SK-N-SH (cell line): ENCODE data around the gene UCP2.

ENCODE experiments used
- EP300 ChIP-seq, 2 experiments: IDR thresholded peaks; 2 replicates each; pipeline versions ENCODE4 v1.4.0 to v1.6.1; 2012; ENCODE audit warnings: borderline replicate concordance in 1 of 2, low read depth in 1 of 2, low read length in 1 of 2
- EZH2phosphoT487 ChIP-seq: fragments of 200-600 bp; sonication (generic); IDR thresholded peaks from 2 replicates; pipeline ENCODE4 v1.6.1; 2017; ENCODE audit warnings: low read depth, mixed run types, mild to moderate bottlenecking, antibody characterized with exemption, moderate library complexity, borderline replicate concordance
- GABPA ChIP-seq: IDR thresholded peaks from 2 replicates; pipeline ENCODE4 v1.4.0; 2012; ENCODE audit warnings: low read depth, mild to moderate bottlenecking
- POLR2AphosphoS5 ChIP-seq: IDR thresholded peaks from 2 replicates; pipeline ENCODE4 v1.6.1; 2012; ENCODE audit warnings: low read depth, low read length
- SIN3A ChIP-seq: IDR thresholded peaks from 2 replicates; pipeline ENCODE4 v1.6.1; 2012; ENCODE audit warnings: low read depth, mild to moderate bottlenecking, low read length, moderate library complexity, borderline replicate concordance
- TAF1 ChIP-seq: IDR thresholded peaks from 2 replicates; pipeline ENCODE4 v1.6.1; 2012; ENCODE audit warnings: low read depth, mild to moderate bottlenecking, low read length, moderate library complexity, borderline replicate concordance
- TEAD4 ChIP-seq: IDR thresholded peaks from 2 replicates; pipeline ENCODE4 v1.4.0; 2012; ENCODE audit warnings: mild to moderate bottlenecking, borderline replicate concordance; ENCODE audit not compliant: insufficient read depth
- TF ChIP-seq, protein P1 (sequence below): fragments of 200-600 bp; sonication (generic); IDR thresholded peaks from 2 replicates; pipeline ENCODE4 v1.6.1; 2017; ENCODE audit warnings: antibody characterized with exemption, mild to moderate bottlenecking, moderate library complexity
- TF ChIP-seq, protein P2 (sequence below): IDR thresholded peaks from 2 replicates; pipeline ENCODE4 v1.6.1; 2012; ENCODE audit warnings: mild to moderate bottlenecking, low read depth, low read length, moderate library complexity
- TF ChIP-seq, protein P3 (sequence below): IDR thresholded peaks from 2 replicates; pipeline ENCODE4 v1.4.0; 2012; ENCODE audit warnings: low read depth, borderline replicate concordance
- TF ChIP-seq, protein P4 (sequence below): IDR thresholded peaks from 2 replicates; pipeline ENCODE4; 2012
- TF ChIP-seq, protein P5 (sequence below): fragments of 150-350 bp; IDR thresholded peaks from 2 replicates; pipeline ENCODE4 v1.6.1; 2017; ENCODE audit warnings: antibody characterized with exemption, low read length, low read depth, borderline replicate concordance

DNA sequence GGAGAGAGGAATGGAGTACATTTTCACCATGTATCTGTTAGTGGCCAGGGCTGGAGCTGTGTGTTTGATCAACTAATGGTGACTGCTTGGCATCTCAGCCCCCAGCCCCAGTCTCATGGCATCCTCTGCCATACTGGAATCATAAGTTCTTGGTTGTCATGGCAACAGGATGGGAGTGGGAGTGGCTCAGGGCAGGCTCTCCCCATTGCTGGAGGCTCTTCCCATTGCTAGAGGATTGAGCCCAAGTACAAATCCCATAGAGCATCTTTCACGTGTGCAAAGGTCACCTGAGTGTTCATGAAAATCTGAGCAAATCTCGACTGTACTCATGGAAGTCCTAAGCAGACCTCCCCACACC lies 16.9 kb downstream of the UCP2 start:
- TF ChIP-seq, protein P1, sequence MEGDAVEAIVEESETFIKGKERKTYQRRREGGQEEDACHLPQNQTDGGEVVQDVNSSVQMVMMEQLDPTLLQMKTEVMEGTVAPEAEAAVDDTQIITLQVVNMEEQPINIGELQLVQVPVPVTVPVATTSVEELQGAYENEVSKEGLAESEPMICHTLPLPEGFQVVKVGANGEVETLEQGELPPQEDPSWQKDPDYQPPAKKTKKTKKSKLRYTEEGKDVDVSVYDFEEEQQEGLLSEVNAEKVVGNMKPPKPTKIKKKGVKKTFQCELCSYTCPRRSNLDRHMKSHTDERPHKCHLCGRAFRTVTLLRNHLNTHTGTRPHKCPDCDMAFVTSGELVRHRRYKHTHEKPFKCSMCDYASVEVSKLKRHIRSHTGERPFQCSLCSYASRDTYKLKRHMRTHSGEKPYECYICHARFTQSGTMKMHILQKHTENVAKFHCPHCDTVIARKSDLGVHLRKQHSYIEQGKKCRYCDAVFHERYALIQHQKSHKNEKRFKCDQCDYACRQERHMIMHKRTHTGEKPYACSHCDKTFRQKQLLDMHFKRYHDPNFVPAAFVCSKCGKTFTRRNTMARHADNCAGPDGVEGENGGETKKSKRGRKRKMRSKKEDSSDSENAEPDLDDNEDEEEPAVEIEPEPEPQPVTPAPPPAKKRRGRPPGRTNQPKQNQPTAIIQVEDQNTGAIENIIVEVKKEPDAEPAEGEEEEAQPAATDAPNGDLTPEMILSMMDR = no peak
- TF ChIP-seq EP300 (IDR thresholded peaks at IDR 0.05; ENCODE audit: borderline replicate concordance in 1 of 2, low read depth in 1 of 2, low read length in 1 of 2) (no peak), SIN3A (no peak), TAF1 (no peak), TEAD4 (no peak), GABPA (no peak), POLR2AphosphoS5 (no peak), EZH2phosphoT487 (no peak)
- TF ChIP-seq, protein P2, sequence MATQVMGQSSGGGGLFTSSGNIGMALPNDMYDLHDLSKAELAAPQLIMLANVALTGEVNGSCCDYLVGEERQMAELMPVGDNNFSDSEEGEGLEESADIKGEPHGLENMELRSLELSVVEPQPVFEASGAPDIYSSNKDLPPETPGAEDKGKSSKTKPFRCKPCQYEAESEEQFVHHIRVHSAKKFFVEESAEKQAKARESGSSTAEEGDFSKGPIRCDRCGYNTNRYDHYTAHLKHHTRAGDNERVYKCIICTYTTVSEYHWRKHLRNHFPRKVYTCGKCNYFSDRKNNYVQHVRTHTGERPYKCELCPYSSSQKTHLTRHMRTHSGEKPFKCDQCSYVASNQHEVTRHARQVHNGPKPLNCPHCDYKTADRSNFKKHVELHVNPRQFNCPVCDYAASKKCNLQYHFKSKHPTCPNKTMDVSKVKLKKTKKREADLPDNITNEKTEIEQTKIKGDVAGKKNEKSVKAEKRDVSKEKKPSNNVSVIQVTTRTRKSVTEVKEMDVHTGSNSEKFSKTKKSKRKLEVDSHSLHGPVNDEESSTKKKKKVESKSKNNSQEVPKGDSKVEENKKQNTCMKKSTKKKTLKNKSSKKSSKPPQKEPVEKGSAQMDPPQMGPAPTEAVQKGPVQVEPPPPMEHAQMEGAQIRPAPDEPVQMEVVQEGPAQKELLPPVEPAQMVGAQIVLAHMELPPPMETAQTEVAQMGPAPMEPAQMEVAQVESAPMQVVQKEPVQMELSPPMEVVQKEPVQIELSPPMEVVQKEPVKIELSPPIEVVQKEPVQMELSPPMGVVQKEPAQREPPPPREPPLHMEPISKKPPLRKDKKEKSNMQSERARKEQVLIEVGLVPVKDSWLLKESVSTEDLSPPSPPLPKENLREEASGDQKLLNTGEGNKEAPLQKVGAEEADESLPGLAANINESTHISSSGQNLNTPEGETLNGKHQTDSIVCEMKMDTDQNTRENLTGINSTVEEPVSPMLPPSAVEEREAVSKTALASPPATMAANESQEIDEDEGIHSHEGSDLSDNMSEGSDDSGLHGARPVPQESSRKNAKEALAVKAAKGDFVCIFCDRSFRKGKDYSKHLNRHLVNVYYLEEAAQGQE = no peak
- TF ChIP-seq, protein P3, sequence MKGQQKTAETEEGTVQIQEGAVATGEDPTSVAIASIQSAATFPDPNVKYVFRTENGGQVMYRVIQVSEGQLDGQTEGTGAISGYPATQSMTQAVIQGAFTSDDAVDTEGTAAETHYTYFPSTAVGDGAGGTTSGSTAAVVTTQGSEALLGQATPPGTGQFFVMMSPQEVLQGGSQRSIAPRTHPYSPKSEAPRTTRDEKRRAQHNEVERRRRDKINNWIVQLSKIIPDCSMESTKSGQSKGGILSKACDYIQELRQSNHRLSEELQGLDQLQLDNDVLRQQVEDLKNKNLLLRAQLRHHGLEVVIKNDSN = no peak
- TF ChIP-seq, protein P4, sequence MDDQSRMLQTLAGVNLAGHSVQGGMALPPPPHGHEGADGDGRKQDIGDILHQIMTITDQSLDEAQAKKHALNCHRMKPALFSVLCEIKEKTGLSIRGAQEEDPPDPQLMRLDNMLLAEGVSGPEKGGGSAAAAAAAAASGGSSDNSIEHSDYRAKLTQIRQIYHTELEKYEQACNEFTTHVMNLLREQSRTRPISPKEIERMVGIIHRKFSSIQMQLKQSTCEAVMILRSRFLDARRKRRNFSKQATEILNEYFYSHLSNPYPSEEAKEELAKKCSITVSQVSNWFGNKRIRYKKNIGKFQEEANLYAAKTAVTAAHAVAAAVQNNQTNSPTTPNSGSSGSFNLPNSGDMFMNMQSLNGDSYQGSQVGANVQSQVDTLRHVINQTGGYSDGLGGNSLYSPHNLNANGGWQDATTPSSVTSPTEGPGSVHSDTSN = no peak
- TF ChIP-seq, protein P5, sequence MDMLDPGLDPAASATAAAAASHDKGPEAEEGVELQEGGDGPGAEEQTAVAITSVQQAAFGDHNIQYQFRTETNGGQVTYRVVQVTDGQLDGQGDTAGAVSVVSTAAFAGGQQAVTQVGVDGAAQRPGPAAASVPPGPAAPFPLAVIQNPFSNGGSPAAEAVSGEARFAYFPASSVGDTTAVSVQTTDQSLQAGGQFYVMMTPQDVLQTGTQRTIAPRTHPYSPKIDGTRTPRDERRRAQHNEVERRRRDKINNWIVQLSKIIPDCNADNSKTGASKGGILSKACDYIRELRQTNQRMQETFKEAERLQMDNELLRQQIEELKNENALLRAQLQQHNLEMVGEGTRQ = no peak
